Gastroesophageal sphincter (tissue), 3 donors: ENCODE results near the gene AEBP1.

Source experiments
- EP300 ChIP-seq: sonication (generic); formaldehyde crosslinking; IDR thresholded peaks from one replicate; pipeline ENCODE4 v1.6.1; 2017; ENCODE audit warnings: antibody characterized with exemption, mild to moderate bottlenecking
- POLR2A ChIP-seq, 2 donors: fragments of 450-650 bp; IDR thresholded peaks; one replicate each; pipeline ENCODE4 v1.6.1; 2017; ENCODE audit warnings: antibody characterized with exemption in 2 of 2, mild to moderate bottlenecking in 2 of 2, moderate library complexity in 1 of 2
- POLR2AphosphoS5 ChIP-seq: sonication (generic); formaldehyde crosslinking; IDR thresholded peaks from one replicate; pipeline ENCODE4 v1.6.1; 2017; ENCODE audit warnings: antibody characterized with exemption
- TF ChIP-seq, protein P1 (sequence below), 4 experiments: fragments of 200-600 bp in 2 of 4; fragments of 450-650 bp in 2 of 4; sonication (generic) in 1 of 4; IDR thresholded peaks; one replicate each; pipeline ENCODE4 v1.5.1; 2017 to 2019; ENCODE audit warnings: antibody characterized with exemption in 4 of 4, mild to moderate bottlenecking in 2 of 4, moderate library complexity in 2 of 4

DNA sequence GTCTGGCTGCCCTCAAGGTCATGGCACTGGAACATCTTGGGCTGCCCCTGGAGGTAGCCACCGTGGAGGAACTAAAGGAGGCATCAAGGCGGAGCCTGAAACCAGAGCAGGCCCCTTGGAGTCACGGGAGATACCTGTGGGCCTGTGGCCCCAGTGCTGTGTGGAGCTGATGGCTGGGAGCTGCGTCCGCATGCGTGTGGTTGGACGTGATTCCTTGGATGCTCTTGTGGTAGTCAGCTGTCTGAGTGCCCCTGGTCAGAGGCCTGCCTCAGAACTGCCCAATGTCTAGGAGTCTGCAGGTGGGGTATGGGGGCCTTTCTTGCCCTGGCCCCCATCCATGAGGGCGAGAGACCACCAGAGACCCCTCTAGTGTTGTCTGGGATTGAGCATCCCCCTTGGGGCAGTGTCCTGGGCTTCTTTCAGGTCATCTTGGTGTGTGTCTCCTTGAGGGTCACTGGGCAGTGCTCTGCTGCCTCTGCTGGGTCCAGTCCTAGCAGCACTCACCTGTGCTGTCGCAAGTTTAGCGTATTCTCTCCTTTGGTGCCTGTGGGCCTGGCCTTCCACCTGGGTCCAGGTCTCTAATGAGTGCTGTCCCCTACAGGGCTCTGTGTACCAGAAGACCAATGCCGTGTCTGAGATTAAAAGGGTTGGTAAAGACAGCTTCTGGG lies 46.8 kb upstream of the AEBP1 start:
- TF ChIP-seq, protein P1, sequence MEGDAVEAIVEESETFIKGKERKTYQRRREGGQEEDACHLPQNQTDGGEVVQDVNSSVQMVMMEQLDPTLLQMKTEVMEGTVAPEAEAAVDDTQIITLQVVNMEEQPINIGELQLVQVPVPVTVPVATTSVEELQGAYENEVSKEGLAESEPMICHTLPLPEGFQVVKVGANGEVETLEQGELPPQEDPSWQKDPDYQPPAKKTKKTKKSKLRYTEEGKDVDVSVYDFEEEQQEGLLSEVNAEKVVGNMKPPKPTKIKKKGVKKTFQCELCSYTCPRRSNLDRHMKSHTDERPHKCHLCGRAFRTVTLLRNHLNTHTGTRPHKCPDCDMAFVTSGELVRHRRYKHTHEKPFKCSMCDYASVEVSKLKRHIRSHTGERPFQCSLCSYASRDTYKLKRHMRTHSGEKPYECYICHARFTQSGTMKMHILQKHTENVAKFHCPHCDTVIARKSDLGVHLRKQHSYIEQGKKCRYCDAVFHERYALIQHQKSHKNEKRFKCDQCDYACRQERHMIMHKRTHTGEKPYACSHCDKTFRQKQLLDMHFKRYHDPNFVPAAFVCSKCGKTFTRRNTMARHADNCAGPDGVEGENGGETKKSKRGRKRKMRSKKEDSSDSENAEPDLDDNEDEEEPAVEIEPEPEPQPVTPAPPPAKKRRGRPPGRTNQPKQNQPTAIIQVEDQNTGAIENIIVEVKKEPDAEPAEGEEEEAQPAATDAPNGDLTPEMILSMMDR (IDR thresholded peaks at IDR 0.05) = no peak
- no peak for TF ChIP-seq EP300
- TF ChIP-seq POLR2AphosphoS5 = no peak
- no peak for TF ChIP-seq POLR2A (IDR thresholded peaks at IDR 0.05)
